Activated CD8-positive, alpha-beta memory T cell treated with anti-CD3 and anti-CD28 coated beads, Interleukin-2, amount 50 U/mL, for 24 hours (primary cell): ENCODE data around the gene EPHA4.

Source experiments
- DNase-seq: peaks from one replicate; pipeline ENCODE4 v3.0.0-alpha.2; 2020; ENCODE audit errors: extremely low read depth

EPHA4 gene

GRCh38 chr2:221571551-221572218 is 419 bp downstream of the EPHA4 start:
- no peak for DNase-seq

- no peak for DNase-seq
These were observed 1.0 kb downstream of the EPHA4 start for GRCh38 chr2:221571025-221571550.

GRCh38 chr2:221570321-221570935 is 1.7 kb downstream of the EPHA4 start:
- DNase-seq: no peak

- DNase-seq: no peak
These were observed 2.2 kb downstream of the EPHA4 start for GRCh38 chr2:221569871-221570270.

- no peak for DNase-seq
These were observed 2.7 kb downstream of the EPHA4 start for GRCh38 chr2:221569425-221569845.

- no peak for DNase-seq
These were observed 3.8 kb downstream of the EPHA4 start for GRCh38 chr2:221568299-221568698.

- no peak for DNase-seq
These were observed 4.3 kb downstream of the EPHA4 start for GRCh38 chr2:221567809-221568208.

- DNase-seq: no peak
These were observed 4.8 kb downstream of the EPHA4 start for GRCh38 chr2:221567231-221567760.

GRCh38 chr2:221563270-221563985 is 8.7 kb downstream of the EPHA4 start:
- DNase-seq: no peak

GRCh38 chr2:221562226-221562625 is 9.9 kb downstream of the EPHA4 start:
- DNase-seq: no peak

- no peak for DNase-seq
These were observed 10.3 kb downstream of the EPHA4 start for GRCh38 chr2:221561770-221562169.

- no peak for DNase-seq
These were observed 12.1 kb downstream of the EPHA4 start for GRCh38 chr2:221559991-221560390.

- DNase-seq: no peak
These were observed 14.0 kb downstream of the EPHA4 start for GRCh38 chr2:221558107-221558506.

- DNase-seq: no peak
These were observed 16.6 kb downstream of the EPHA4 start for GRCh38 chr2:221555494-221555846.

GRCh38 chr2:221554769-221555493 is 17.2 kb downstream of the EPHA4 start:
- no peak for DNase-seq

GRCh38 chr2:221553333-221553732 is 18.8 kb downstream of the EPHA4 start:
- no peak for DNase-seq

- DNase-seq: no peak
These were observed 19.8 kb downstream of the EPHA4 start for GRCh38 chr2:221552291-221552690.

- DNase-seq: no peak
These were observed 20.2 kb downstream of the EPHA4 start for GRCh38 chr2:221551864-221552263.

- no peak for DNase-seq
These were observed 23.0 kb downstream of the EPHA4 start for GRCh38 chr2:221549143-221549542.

GRCh38 chr2:221546505-221547225 is 25.4 kb downstream of the EPHA4 start:
- no peak for DNase-seq

- no peak for DNase-seq
These were observed 30.9 kb downstream of the EPHA4 start for GRCh38 chr2:221541131-221541735.
